RCC 7860 (cell line): ENCODE measurements around the gene IDH3A.
A peak's percentile ranks its signal among the peaks of the same experiment; 100 is the strongest.

Experiments used
- DNase-seq: peaks from one replicate; pipeline ENCODE4 v3.0.0-alpha.2; 2015; ENCODE audit warnings: low spot score
- FAIRE-seq: peaks from 2 replicates; lab custom pipeline; 2012; peaks lifted over from hg19 to GRCh38; lab: Jason Lieb, UNC

IDH3A gene

DNA sequence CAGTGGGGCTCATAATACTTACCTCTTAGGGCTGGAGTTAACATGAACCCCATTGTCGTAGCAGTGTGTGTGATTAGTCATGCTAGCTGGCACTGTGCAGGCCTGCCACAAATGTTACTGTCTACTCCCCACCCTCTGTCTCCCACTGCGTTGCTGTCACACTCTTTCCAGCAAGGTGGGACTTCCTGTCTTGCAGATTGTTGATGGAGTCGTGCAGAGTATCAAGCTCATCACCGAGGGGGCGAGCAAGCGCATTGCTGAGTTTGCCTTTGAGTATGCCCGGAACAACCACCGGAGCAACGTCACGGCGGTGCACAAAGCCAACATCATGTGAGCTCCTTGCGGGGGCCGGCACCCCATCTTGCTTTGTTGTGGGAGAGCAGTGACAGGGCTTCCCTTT, 12.9 kb downstream of the IDH3A start:
- FAIRE-seq (no peak), DNase-seq (no peak)

DNA sequence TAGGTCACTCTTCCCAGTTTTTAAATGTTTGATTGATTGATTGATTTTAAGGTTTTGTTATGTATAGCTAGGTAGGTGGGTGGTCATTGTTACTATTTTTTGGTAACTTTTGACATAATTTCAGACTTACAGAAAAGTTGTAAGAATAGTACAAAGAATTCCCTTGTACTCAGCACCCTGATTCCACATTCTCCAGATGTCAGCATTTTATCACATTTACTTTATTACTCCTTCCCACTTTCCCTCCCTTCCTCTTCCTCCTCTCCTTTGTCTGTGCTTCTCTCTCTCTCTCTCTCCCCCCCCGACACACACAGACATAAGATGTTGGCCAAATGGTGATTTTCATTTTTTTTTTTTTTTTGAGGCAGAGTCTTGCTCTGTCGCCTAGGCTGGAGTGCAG, 14.8 kb downstream of the IDH3A start:
- FAIRE-seq = no peak
- DNase-seq = no peak

DNA sequence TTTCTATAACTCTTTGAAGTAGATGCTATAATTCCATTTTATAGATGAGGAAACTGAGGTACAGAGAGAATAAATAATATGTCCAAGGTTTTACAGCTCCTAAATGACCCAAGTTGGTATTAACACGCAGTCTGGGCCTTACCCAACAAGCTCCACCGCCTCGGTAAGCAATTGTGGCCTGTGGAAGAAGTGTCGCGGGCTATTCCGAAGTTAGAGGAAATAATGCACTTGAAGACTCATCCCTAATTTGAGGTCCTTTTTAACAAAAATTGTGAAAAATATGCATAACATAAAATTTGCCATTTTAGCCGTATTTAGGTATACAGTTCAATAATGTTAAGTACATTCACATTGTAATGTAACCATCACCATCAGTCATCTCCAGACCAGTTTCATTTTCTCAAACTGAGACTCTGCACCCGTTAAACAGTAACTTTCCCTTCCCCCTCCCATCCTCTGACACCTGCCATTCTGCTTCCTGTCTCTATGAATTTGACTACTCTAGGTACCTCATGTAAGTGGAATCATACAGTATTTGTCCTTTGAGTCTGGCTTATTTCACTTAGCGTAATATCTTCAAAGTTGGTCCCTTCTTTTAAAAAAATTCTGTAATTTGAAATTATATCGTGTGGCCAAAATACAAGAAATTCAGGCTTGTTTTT, 18.2 kb downstream of the IDH3A start:
- FAIRE-seq (no peak), DNase-seq (no peak)

DNA sequence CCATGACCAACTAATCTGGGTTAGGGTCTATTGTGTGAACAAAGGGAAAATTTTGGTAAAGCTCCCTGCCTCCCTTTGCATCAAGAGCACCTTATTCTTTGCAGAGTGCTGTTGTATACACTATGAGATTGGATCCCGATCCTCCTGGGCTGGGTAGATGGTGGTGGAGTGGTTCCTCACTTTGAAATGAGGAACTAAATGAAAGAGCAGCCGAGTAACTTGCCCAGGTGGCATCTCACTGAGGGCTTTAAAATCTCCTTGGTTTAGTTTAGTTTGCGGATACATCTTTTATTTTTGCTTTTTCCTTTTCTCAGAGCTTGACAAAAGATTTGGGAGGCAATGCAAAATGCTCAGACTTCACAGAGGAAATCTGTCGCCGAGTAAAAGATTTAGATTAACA, 19.4 kb downstream of the IDH3A start:
- no peak for FAIRE-seq
- no peak for DNase-seq

DNA sequence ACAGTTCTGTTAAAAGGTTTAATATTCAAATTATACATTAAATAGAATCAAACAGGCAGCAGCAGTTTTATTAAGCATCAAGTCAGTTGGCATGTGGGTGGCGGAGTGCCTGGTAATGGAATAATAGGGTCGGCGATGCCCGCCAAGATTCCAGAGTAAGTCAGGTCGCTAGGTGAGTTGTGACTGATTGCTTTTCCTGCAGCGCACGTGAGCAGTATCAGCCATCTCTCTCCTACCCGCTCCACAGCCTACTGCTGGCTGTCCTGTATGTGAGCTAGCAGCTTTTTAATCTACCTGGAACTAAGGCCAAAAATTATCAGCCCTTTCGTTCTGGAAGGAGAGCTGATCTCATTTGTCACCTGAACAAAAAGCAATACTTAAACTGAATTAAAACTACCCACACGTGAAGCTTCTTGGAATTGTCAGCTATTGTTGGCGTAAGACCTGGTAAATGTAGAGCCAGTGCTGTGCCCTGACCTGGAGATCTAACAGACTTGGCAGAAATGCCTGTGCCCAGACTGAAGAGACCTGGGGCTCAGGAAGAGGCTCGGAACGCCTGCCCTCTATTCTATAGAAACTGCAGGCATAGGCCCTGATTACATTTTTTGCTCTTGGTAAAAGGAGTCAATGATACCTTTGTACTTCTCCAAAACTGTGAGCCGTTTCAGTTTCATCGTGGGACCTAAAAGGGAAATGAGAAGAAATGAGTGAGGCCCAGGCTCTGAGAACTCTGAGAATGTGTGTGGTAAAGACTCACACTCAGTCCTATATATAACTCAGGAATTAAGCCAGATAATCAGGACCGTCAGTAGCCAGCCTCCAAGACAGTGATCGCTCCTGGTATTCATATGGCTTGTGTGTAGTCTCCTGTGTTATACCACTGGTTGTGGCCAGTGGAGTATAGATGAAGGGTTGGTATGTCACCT, 21.9 kb downstream of the IDH3A start:
- DNase-seq (no peak), FAIRE-seq (no peak)

DNA sequence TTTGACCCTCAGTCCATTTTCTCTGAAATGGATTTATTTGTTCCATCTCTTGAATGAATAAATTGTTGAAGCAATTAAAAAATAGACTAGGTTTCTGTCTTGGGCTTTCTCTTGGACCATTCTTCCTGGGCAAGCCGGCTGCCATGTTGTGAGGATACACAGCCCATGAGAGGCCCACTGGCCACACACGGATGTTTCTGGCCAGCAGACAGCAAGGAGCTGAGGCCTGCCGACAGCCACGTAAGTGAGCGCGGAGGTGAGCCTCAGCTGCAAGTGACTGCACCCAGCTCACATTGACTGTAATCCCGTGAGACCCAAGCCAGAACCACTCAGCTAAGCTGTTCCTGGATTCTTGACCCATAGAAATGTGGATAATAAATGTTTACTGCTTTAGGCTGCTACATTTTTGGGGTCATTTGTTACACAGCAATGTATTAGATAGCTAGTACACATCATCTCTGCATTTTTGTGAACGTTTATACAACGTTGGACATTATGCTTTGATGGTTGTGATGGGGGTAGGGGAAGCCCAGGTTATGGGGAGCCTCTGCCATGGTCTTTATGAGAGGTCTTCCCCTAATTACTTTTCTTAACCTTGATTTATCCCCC, 22.8 kb downstream of the IDH3A start:
- DNase-seq = no peak
- no peak for FAIRE-seq

DNA sequence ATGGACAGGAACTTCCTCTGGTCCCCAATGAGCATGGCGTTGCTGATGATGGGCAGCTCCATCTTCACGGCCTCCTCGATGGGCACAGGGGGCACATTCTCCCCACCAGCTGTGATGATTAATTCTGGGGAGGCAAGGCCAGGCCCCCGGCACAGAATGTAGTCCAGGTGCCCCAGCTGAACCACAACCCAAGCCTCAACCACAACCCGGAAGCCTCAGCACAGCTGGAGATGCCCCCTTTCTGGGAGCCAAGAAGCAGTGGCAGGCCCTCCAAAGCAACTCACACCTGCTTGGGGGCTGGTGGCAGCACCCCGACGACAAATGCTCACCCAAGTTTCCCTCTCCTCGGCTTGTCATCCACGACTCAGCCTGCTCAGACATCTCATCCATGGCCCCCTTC, 25.2 kb downstream of the IDH3A start:
- DNase-seq (no peak), FAIRE-seq (no peak)

DNA sequence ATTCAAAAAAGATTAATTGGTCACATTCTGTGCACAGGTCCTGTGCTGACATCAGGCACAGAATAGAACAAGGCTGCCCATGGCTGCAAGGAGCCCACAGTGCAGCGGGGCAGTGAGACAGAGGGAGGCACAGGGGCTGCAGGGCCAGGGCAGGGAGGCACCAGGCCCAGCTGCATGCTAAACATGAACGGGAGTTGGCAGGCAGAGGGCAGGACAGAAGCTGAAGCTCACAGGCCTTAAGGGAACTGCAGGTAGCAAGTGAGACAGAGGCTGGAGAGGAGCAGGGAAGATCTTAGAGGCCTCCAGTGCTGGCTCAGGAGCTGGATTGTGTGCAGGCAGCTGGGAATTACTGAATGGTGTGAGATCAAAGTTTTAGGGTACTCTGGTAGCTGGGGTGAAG, 26.2 kb downstream of the IDH3A start:
- FAIRE-seq (no peak), DNase-seq (no peak)

DNA sequence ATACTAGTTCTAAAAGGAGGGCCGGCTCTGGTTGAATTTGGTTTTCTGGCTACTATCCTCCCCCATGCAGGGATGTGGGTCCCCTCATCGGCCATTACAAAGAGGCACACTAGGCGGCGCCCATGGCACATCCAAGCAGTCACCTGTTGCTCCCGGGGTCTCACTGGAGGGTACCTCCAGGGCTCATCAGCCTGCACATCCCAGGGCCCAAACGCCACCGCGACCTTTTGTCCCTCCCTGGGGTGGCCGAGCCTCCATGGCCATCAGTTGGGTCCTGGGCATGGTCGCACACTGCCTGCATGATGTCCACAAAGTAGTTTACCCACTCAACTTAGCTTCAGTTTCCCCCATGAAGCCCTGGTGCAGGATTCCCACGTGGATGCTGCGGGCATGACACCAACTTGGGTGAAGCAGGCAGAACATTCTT, 28.3 kb downstream of the IDH3A start:
- FAIRE-seq (no peak), DNase-seq (no peak)

DNA sequence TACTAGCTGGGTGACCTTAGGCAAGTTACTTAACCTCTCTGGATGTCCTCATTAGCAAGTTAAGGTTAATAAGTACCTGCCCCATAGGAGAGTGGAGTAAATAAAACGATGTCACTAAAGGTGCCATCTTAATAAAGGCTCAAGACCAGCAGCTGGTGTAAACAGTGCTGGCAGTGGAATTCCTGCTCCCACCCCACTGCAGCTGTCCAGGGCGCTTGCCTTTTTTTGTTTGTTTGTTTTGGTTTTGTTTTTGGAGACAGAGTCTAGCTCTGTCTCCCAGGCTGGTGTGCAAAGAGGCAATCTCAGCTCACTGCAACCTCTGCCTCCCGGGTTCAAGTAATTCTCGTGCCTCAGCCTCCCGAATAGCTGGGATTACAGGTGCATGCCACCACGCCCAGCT, 28.9 kb downstream of the IDH3A start:
- no peak for FAIRE-seq
- no peak for DNase-seq

DNA sequence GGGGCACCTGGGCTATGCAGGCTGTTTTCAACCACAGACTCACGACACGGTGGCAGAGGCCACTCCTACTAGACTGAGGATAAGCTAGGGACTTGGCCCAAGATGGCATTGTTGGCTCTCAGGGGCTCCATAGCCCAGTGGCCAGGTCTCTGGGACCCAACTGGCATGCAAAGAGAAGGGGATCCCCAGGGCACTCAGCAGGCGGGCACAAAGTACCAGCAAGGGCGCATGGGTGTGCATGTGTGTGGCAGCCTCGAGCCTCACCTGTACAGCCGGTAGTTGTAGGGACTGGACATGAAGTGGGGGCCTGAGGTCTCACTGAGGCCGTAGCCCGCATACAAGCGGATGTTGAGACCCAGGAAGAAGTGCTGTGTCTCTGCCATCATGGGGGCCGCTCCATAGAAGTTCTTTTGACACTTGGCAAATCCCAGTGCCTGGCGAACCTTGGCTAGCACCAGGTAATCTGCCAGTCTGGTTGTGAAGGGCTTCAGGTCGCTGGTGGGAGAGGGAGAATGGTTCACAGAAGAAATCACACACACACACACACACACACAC, 30.2 kb downstream of the IDH3A start:
- FAIRE-seq (no peak), DNase-seq (no peak)

DNA sequence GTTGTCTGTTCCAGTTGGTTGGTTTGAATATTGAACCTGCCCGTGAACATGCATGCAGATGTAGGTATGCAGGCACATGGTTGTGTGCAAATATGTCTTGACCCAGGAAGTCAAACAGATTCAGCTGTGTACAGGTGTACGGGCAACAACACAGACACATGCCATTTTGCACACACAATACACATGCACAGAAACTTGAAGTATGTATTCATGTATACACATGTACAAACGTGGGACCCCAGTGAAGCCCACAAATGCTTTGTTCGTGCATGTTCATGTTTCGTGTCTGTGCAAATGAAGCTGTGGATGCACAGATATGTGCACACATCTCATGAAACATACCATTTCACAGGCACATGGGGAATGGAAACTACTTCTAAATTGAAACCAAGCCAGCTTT, 30.7 kb downstream of the IDH3A start:
- FAIRE-seq (no peak), DNase-seq (no peak)

DNA sequence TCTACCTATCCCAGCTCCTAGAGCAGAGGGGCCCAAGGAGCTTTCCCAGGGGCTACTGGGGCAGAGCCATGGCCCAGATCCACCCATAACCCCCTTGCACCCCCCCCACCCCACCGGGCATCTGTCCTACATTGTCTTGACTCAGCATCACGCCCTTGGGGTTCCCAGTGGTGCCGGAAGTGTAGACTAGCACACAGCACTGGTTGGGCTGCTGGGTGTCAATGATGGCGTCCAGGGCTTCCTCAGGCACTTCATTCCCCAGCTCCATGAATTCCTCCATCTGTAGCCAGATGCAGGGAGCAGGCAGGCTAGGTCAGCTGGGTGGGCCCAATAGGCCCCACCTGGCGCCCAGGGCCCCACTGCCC, 33.2 kb downstream of the IDH3A start:
- FAIRE-seq (no peak), DNase-seq (no peak)

DNA sequence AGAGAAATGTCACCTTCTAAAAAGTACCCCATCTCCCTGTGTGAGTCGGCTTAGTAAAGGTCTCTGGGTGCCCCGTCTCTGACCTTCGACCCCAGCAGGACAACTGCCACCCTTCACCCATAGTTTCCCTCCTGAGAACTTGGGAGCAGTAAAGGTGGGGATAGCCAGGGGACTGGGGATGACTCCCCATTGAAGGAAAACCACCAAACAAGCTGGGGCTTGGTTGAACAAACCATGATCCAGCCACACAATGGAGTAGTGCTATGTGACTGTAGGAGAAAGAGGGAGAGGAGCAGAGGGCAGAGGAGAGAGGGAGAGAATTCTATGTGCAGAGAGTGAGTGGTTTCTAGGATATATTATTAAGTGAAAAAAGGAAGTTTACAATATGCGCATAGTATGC, 33.7 kb downstream of the IDH3A start:
- FAIRE-seq (no peak), DNase-seq (no peak)

DNA sequence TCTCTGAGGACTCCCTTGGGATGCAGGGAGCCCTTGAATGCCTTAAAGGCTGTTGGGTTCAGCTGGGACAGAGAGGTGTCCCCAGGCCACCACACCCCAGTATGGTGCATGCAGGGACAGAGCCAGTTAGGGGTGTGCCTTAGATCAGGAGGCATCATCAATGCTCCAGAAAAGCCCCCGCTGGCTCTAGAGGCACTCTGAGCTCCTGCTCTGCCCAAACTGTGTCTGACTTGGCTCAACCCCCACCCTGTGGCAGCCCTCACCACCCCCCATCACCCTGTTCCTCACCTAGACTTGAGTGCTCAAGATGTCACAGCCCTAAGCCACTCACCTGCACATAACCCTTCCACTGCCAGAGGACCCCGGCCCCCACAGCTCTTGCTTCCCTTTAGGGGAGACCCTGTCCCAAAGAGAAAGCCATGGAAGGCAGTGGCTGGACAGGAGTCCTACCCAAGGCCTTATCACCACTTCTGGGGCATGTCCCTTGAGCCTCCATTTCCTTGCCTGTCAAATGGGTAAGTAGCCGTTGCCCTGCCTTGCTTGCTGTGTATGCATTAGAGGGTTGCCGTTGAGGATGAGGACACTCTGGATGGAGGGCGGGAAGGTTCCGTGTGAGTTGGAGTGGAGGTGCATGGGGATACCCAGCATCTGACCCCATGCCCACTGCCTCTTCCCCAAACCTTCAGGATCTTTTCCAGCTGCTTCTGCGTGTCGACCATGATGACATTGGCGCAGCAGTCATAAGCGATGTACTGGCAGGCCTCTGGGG, 43.8 kb downstream of the IDH3A start:
- FAIRE-seq = no peak
- DNase-seq = no peak

DNA sequence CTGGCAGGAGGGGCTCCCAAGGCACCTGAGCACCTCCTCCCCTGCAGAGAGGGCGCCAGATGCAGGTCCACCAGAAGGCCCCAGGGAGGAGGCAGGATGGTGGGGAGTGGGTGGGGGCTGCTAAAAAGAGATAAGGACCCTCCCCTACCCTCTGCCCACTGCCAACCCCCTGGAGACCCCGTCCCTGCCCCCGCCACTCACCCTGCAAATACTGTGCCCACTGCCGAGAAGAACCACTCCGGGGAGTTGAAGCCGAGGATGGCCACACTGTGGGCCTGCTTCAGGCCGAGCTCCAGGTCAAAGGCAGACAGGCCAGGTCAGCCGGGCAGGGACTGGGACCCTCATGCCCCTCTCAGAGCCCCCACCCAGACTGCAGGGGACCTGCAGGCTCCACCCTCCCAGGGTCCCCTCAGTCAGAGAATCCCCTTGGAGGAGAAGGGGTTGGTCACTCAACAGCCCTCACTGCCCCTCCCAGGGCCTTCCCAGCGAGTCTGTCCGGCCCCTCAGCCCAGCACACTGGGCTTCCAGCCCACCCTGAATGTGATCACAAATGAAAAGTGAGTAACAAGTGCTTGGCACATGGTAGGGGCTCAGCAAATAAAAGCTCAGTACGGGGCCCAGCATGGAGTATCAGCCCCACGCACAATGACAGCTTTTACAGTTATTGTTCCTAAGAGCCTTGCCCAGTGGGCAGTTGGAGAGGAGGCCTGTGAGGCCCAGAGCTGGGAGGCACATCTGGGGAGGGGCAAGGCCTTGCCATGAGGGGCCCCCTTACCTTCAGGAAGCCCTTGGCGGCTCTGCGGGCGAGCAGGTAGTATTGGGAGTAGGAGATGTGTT, 44.8 kb downstream of the IDH3A start:
- FAIRE-seq (no peak), DNase-seq (no peak)

DNA sequence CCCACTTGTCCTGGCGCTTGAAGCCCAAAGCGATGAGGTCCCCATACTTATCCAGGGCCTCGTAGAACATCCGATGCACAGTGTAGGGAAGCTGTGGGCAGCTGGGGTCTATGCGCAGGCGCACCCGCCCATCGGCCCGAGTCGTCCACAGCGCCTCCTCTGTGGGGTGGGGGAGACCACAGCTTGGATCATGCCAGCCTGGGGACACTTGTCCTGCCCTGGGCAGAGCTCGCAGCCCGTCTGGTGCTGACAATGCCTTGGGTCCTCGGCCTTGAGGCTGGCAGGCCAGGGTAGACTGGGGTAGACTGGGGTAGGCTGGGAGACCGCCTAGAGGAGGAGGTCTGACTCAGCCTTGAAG, 45.4 kb downstream of the IDH3A start:
- DNase-seq (no peak), FAIRE-seq (no peak)

DNA sequence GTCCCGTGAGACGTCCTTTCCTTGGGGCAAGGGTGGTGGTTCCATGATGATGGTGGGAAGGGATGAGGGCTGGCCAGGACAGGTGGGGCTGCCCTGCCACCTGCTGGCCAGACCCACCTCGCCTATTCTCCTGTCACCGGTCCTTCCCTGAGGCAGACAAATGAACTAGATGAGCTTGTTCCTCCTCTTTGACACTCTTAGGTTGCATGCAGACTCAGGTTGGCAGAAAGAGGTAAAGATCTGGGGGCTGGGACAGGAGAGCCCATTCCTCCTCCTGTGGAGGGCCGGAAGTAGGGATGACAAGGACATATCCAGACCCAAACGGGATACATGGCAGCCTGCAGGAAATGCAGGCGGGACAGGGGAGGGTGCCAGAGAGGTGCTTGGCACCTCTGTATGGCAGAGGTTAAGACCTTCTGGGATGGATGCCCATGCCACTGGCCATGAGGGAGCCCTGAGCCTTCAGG, 46.6 kb downstream of the IDH3A start:
- DNase-seq = peak; percentile 23
- FAIRE-seq = no peak

DNA sequence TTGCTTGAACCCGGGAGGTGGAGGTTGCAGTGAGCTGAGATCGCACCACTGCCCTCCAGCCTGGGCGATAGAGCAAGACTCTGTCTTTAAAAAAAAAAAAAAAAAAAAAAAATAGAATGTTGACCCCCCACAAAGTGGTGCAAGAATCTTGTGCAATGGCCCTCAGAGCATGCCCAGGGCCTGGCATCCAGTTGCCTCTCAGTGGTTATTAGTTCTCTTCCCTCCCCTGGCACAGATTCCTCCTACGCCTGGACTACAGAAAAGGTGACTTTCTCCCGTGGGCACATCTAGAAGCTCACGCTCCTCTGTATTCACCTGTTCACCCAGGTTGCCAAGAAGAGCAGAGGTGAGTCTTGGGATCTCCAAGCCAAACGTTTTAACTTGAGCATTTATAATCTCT, 48.5 kb downstream of the IDH3A start:
- no peak for FAIRE-seq
- no peak for DNase-seq

DNA sequence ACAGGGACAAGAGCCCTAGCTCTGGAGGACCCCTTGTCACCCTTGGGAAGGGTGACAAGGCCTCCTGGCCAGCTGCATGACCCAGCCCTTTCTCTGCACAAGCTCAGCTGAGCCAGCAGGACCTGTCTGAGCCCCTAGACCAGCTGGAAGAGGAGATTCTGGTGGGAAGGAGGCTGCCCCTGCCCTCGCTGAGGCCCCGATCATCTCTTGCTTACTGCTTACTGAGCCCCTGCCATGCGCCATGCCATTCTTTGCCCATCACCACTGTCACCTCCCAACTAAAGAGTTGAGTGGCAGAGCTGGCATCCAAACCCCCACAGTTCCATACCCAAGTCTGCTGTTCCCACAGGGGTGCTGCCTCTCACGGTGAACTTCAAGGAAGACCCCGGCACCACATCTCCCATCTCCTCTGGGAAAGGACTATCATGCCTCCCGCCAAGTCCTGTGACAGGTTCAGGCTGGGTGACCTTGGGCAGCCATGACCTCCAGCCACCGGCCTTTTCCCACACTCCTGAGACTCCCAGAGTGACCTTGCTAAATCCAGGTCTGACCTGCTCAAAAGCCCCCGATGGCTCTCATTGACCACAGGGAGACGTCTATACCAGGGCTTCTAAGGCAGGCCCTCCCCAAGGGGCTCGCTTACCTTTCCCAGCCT, 51.2 kb downstream of the IDH3A start:
- FAIRE-seq (no peak), DNase-seq (no peak)
